GM12878 (cell line): ENCODE data around the gene RAD51B. TPM values are rescaled to one million over a fixed set of nuclear protein-coding genes. Genes with fewer than 3 reads are reported as not detected.
A peak's percentile ranks its signal among the peaks of the same experiment; 100 is the strongest.

Source experiments
- ATAC-seq: fragments of 200-7000 bp; cut with Tn5 transposase; 3 replicates; pipeline ENCODE4 v1.9.1; 2020; ENCODE audit warnings: mild to moderate bottlenecking, moderate library complexity
- BruUV-seq: library from RNA; stranded (reverse); fragments of 400-500 nt; replicated peaks from 2 replicates; lab custom pipeline; 2021; lab: Mats Ljungman, UMichigan
- CTCF ChIA-PET: fragments of 300-600 bp; sonication (Branson Sonifier 250); formaldehyde crosslinking; extraction: SDS; loops from one replicate; lab custom pipeline; 2021; ENCODE audit warnings: inconsistent platforms; lab: Yijun Ruan, JAX
- POLR2A ChIA-PET: fragments of 350-600 bp; formaldehyde crosslinking; extraction: SDS; loops from one replicate; lab custom pipeline; 2021; ENCODE audit warnings: inconsistent platforms; lab: Charles Lee
- RAD21 ChIA-PET: fragments of 300-600 bp; sonication (Branson Sonifier 250); formaldehyde crosslinking; loops from one replicate; lab custom pipeline; 2023; ENCODE audit warnings: antibody characterized with exemption; ENCODE audit not compliant: unreplicated experiment; lab: Charles Lee
- SMC1A ChIA-PET: fragments of 300-600 bp; sonication (Branson Sonifier 250); formaldehyde crosslinking; loops from one replicate; lab custom pipeline; 2023; ENCODE audit not compliant: unreplicated experiment, uncharacterized antibody; lab: Charles Lee
- DNase-seq: peaks from one replicate; pipeline ENCODE4 v3.0.0-alpha.2; 2011; ENCODE audit warnings: low read depth, low spot score
- FAIRE-seq: peaks from 3 replicates; lab custom pipeline; 2011; peaks lifted over from hg19 to GRCh38; lab: Jason Lieb, UNC
- H2AFZ ChIP-seq: 2 replicates; pipeline ENCODE4 v1.6.0; 2011; ENCODE audit warnings: low read depth, low read length, control low read depth; ENCODE audit not compliant: control insufficient read depth
- H3K27ac ChIP-seq: 2 replicates; pipeline ENCODE4 v1.5.1; 2011; ENCODE audit warnings: control low read depth; ENCODE audit not compliant: control insufficient read depth, insufficient read depth
- H3K27me3 ChIP-seq, 2 experiments: replicated peaks in 1 of 2; 2 replicates each; pipeline versions ENCODE4 v1.6.0 to v1.6.1; 2011; ENCODE audit warnings: low read length in 1 of 2; ENCODE audit not compliant: control insufficient read depth in 2 of 2, insufficient read depth in 2 of 2
- H3K36me3 ChIP-seq, 2 experiments: 2 replicates each; pipeline ENCODE4 v1.5.1; 2011; ENCODE audit warnings: low read length in 1 of 2; ENCODE audit not compliant: control insufficient read depth in 2 of 2, insufficient read depth in 2 of 2
- H3K4me1 ChIP-seq: 2 replicates; pipeline ENCODE4 v1.6.1; 2011; ENCODE audit warnings: mild to moderate bottlenecking, low read length, moderate library complexity, mixed read lengths; ENCODE audit not compliant: control insufficient read depth, insufficient read depth
- H3K4me2 ChIP-seq: 2 replicates; pipeline ENCODE4 v1.6.0; 2011; ENCODE audit warnings: control low read depth; ENCODE audit not compliant: control insufficient read depth, insufficient read depth
- H3K4me3 ChIP-seq: fragments of 200-600 bp; sonication (generic); 2 replicates; pipeline ENCODE4 v1.5.1; 2016
- H3K79me2 ChIP-seq: 2 replicates; pipeline ENCODE4 v1.6.0; 2011; ENCODE audit warnings: low read length; ENCODE audit not compliant: control insufficient read depth, insufficient read depth
- H3K9ac ChIP-seq: 2 replicates; pipeline ENCODE4 v1.8.0; 2011; ENCODE audit warnings: low read length, control low read depth, mixed read lengths; ENCODE audit not compliant: control insufficient read depth, insufficient read depth
- H3K9me3 ChIP-seq: replicated peaks from 3 replicates; pipeline ENCODE4 v1.5.1; 2011; ENCODE audit warnings: mild to moderate bottlenecking, low read length; ENCODE audit not compliant: control insufficient read depth, insufficient read depth
- H4K20me1 ChIP-seq: 2 replicates; pipeline ENCODE4 v1.6.0; 2011; ENCODE audit not compliant: control insufficient read depth, insufficient read depth
- ATF7 ChIP-seq: fragments of 450-650 bp; IDR thresholded peaks from 2 replicates; pipeline ENCODE4 v1.6.1; 2016; ENCODE audit warnings: low read depth, mild to moderate bottlenecking
- BRCA1 ChIP-seq: IDR thresholded peaks from 2 replicates; pipeline ENCODE4 v1.6.1; 2011; ENCODE audit warnings: low read depth, low read length, improper control_type of control experiment
- CBX3 ChIP-seq: fragments of 200-600 bp; sonication (generic); IDR thresholded peaks from 2 replicates; pipeline ENCODE4 v1.6.1; 2016; ENCODE audit warnings: low read depth, borderline replicate concordance
- ELK1 ChIP-seq: IDR thresholded peaks from 2 replicates; pipeline ENCODE4 v1.6.1; 2012; ENCODE audit warnings: low read depth, low read length, improper control_type of control experiment
- IKZF2 ChIP-seq, 2 experiments: fragments of 450-650 bp; IDR thresholded peaks; 2 replicates each; pipeline ENCODE4 v1.6.1; 2017; ENCODE audit warnings: mild to moderate bottlenecking in 2 of 2, moderate library complexity in 2 of 2
- JUNB ChIP-seq: IDR thresholded peaks from 2 replicates; pipeline ENCODE4 v1.6.1; 2016; ENCODE audit warnings: antibody characterized with exemption, mild to moderate bottlenecking
- RBBP5 ChIP-seq: fragments of 200-600 bp; sonication (generic); conservative IDR thresholded peaks from 2 replicates; pipeline ENCODE4 v1.6.1; 2016
- SMC3 ChIP-seq: IDR thresholded peaks from 2 replicates; pipeline ENCODE4 v1.6.1; 2011; ENCODE audit warnings: low read length, improper control_type of control experiment, borderline replicate concordance
- SP1 ChIP-seq: IDR thresholded peaks from one replicate; pipeline ENCODE4 v1.6.1; 2011; ENCODE audit warnings: low read depth, low read length
- SPI1 ChIP-seq: IDR thresholded peaks from 2 replicates; pipeline ENCODE4 v1.6.1; 2011; ENCODE audit warnings: low read depth, mild to moderate bottlenecking, low read length, moderate library complexity, borderline replicate concordance; ENCODE audit not compliant: insufficient read depth
- WRNIP1 ChIP-seq: IDR thresholded peaks from 2 replicates; pipeline ENCODE4 v1.6.1; 2011; ENCODE audit warnings: low read depth, low read length, improper control_type of control experiment, borderline replicate concordance
- WGBS: methylation state at CpG from one replicate; pipeline ENCODE4 v1.1.6; 2016; ENCODE audit warnings: low lambda C conversion rate; ENCODE audit not compliant: insufficient replicate concordance, insufficient coverage; ENCODE audit errors: missing lambda C conversion rate; 5-methylcytosine and 5-hydroxymethylcytosine counted together
- in situ Hi-C: fragments of 300-500 bp; cut with MboI; formaldehyde crosslinking; loops from 9 replicates; pipeline ENCODE4 v1.14.3; 2018; ENCODE audit warnings: mixed read lengths
- intact Hi-C: fragments of 100-400 bp; cut with micrococcal nuclease; formaldehyde crosslinking; loops from one replicate; pipeline ENCODE4 v1.14.2; 2022; ENCODE audit not compliant: unreplicated experiment
- polyA plus RNA-seq, 11 experiments: library from polyadenylated mRNA; depleted of rRNA in 4 of 11; unstranded in 6 of 11; stranded (reverse) in 5 of 11; fragments of >200 nt; fragmentation: Nextera tagmentation in 4 of 11; fragmentation: Illumina TruSeq in 1 of 11; extraction: Ambion mirVana in 4 of 11; extraction: Trizol in 1 of 11; gene quantifications; 1 replicate in 1 of 11; 2 replicates in 10 of 11; pipeline versions ENCODE4 v1.2.1 to v1.2.3, GENCODE V29; 2011 to 2016; ENCODE audit warnings: inconsistent platforms in 2 of 11, missing spikeins in 2 of 11, low read depth in 1 of 11
- total RNA-seq, 4 experiments: library from RNA; depleted of rRNA in 3 of 4; stranded (reverse); fragments of >200 nt in 3 of 4; fragmentation: Illumina TruSeq in 1 of 4; extraction: Trizol in 1 of 4; gene quantifications; 2 replicates each; pipeline versions ENCODE4 v1.2.1 to v1.2.3, GENCODE V29; 2013 to 2021

The RAD51B gene
- total and polyA plus RNA-seq, 10 of the 15 experiments (the other 5 are each of a cell fraction or from before 2014, with no cell fraction given): 9.8 to 26.8 (median 21.3) TPM

GRCh38 chr14:68519671-68520187, 700.1 kb downstream of the RAD51B start:
- Histone ChIP-seq H3K79me2 (no peaks in the 10 kb centered on the region), H3K27me3 (no peaks in the 10 kb centered on the region), H3K4me3 (no peak overlapping the region), H3K9ac (peak overlapping the region; percentile 25; the same call in 1 of the 2 replicates), H3K36me3 (no peaks in the 10 kb centered on the region), H3K4me1 (peaks cover 15% of the 10 kb centered on the region), H4K20me1 (no peaks in the 10 kb centered on the region), H3K9me3 (no peaks in the 10 kb centered on the region; the same call in 2 of the 3 replicates), H3K27ac (0 out of 2 replicates have a peak overlapping the region, but pooled peaks have one; percentile 27), H2AFZ (no peak overlapping the region; the same call in 1 of the 2 replicates), H3K4me2 (peak overlapping the region; percentile 53)
- SMC1A ChIA-PET: interaction anchor here (0.6 to 6.8 kb wide), 25 partner anchors 10 to 269 kb away, joined by 3 to 55 read pairs (median 3); no protein-coding TSS in a partner anchor
- no TSS peak for BruUV-seq
- peak; percentile 84 for ATAC-seq
- peak; percentile 49 for FAIRE-seq
- POLR2A ChIA-PET: interaction anchor here (0.6 to 4.5 kb wide), 4 partner anchors 13 to 117 kb away, joined by 3 to 20 read pairs (median 4); no protein-coding TSS in a partner anchor
- intact Hi-C loops (loop anchor here (10.0 kb wide), 1 partner anchor 165 kb away; no protein-coding TSS in a partner anchor), in situ Hi-C loops (no loop called here)
- RAD21 ChIA-PET: interaction anchor here (0.6 to 2.4 kb wide), 10 partner anchors 9 to 211 kb away, joined by 3 to 21 read pairs (median 4); no protein-coding TSS in a partner anchor
- no peak for DNase-seq
- 50% methylated on average over 5 of the region's 5 CpGs for WGBS
- CTCF ChIA-PET: interaction anchor here (0.6 to 2.6 kb wide), 8 partner anchors 10 to 297 kb away, joined by 3 to 9 read pairs (median 4); no protein-coding TSS in a partner anchor
- TF ChIP-seq SP1 (peak; percentile 65), ATF7 (no peak), SPI1 (0 out of 2 replicates have a peak, but pooled peaks have one; percentile 27), BRCA1 (no peak), RBBP5 (no peak), CBX3 (no peak), SMC3 (no peak), ELK1 (no peak), JUNB (no peak), WRNIP1 (no peak), IKZF2 (IDR thresholded peaks at IDR 0.05) (0 out of 4 replicates have a peak, but pooled peaks of 1 of the 2 experiments have one; percentile 19)
